Osteoblast (primary cell): ENCODE data around the gene ARHGEF7. TPM values are rescaled to one million over a fixed set of nuclear protein-coding genes. Genes with fewer than 3 reads are reported as not detected.

Source experiments
- DNase-seq: peaks from one replicate; pipeline ENCODE4 v3.0.0; 2011; ENCODE audit warnings: low spot score, mixed read lengths; ENCODE audit not compliant: insufficient read length; ENCODE audit errors: missing footprints
- H2AFZ ChIP-seq: 2 replicates; pipeline ENCODE4 v1.6.0; 2011; ENCODE audit warnings: mild to moderate bottlenecking, low read length
- H3K27ac ChIP-seq: 2 replicates; pipeline ENCODE4 v1.5.1; 2011; ENCODE audit warnings: mild to moderate bottlenecking, low read depth, low read length, moderate library complexity
- H3K27me3 ChIP-seq: 2 replicates; pipeline ENCODE4 v1.6.0; 2012; ENCODE audit warnings: mild to moderate bottlenecking, control low read depth, inconsistent platforms, low read length, moderate library complexity; ENCODE audit not compliant: insufficient read depth
- H3K36me3 ChIP-seq: 2 replicates; pipeline ENCODE4 v1.5.1; 2011; ENCODE audit warnings: mild to moderate bottlenecking, low read length, control low read depth, moderate library complexity; ENCODE audit not compliant: insufficient read depth
- H3K4me1 ChIP-seq: 2 replicates; pipeline ENCODE4 v1.5.1; 2011; ENCODE audit warnings: mild to moderate bottlenecking, low read length, control low read depth, moderate library complexity; ENCODE audit not compliant: insufficient read depth
- H3K4me2 ChIP-seq: 2 replicates; pipeline ENCODE4 v1.6.0; 2011; ENCODE audit warnings: mild to moderate bottlenecking, low read length; ENCODE audit not compliant: insufficient read depth
- H3K4me3 ChIP-seq: fragments of 200-600 bp; sonication (generic); 3 replicates; pipeline ENCODE4 v1.5.1; 2012; ENCODE audit warnings: mild to moderate bottlenecking, low read length, inconsistent platforms; ENCODE audit not compliant: insufficient read depth
- H3K79me2 ChIP-seq: 2 replicates; pipeline ENCODE4 v1.6.0; 2012; ENCODE audit warnings: mild to moderate bottlenecking, low read length, control low read depth, inconsistent platforms; ENCODE audit not compliant: insufficient read depth
- H3K9me3 ChIP-seq: 2 replicates; pipeline ENCODE4 v1.5.1; 2011; ENCODE audit warnings: low read depth, low read length, control low read depth
- H4K20me1 ChIP-seq: 2 replicates; pipeline ENCODE4 v1.6.0; 2012; ENCODE audit warnings: mild to moderate bottlenecking, low read length, control low read depth; ENCODE audit not compliant: insufficient read depth
- total RNA-seq: library from RNA; depleted of rRNA; stranded (reverse); fragments of >200 nt; gene quantifications from 2 replicates; pipeline ENCODE4 v1.2.3, GENCODE V29; 2012
- TF ChIP-seq, protein P1 (sequence below): IDR thresholded peaks from 2 replicates; pipeline ENCODE4 v1.5.1; 2011; ENCODE audit warnings: mild to moderate bottlenecking, low read depth, low read length, moderate library complexity; ENCODE audit errors: extremely low read depth

ARHGEF7 gene
- total RNA-seq, 1 donor: 27.5 TPM

DNA sequence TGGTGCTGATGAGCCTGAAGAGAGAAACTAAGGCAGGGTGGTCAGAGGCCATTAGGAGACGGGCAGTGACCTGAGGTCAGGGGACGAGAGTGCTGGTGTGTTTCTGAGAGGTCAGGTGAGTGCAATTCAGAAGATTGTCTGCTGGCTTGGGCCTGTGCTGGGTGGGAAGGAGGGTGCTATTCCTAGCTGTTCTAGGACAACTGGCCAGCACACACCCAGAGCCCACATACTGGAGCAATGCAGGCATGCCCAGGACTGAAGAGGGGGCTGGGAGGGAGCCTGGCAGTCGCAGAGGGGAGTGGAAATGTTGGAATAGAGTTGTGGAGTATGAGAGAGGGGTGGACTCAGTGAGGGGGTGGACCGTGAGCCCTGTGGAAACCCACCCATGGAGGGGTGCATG lies 16.5 kb downstream of the ARHGEF7 start:
- Histone ChIP-seq H3K4me1 (no peaks in the 10 kb centered on the region), H3K36me3 (no peaks in the 10 kb centered on the region)
- TF ChIP-seq, protein P1, sequence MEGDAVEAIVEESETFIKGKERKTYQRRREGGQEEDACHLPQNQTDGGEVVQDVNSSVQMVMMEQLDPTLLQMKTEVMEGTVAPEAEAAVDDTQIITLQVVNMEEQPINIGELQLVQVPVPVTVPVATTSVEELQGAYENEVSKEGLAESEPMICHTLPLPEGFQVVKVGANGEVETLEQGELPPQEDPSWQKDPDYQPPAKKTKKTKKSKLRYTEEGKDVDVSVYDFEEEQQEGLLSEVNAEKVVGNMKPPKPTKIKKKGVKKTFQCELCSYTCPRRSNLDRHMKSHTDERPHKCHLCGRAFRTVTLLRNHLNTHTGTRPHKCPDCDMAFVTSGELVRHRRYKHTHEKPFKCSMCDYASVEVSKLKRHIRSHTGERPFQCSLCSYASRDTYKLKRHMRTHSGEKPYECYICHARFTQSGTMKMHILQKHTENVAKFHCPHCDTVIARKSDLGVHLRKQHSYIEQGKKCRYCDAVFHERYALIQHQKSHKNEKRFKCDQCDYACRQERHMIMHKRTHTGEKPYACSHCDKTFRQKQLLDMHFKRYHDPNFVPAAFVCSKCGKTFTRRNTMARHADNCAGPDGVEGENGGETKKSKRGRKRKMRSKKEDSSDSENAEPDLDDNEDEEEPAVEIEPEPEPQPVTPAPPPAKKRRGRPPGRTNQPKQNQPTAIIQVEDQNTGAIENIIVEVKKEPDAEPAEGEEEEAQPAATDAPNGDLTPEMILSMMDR: no peak

DNA sequence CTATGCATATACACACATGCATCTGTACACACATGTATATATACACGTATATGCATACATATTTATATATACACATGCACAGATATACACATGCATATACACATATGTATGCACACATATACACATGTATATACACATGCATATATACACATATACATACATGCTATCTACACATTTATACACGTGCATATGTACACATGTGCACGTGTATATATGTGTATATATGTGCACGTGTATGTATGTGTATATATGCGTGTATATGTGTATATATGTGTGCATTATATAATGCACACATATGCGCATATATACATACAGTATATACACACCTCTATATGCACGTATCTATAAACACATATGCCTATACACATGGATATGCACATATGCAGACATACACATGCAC lies 17.8 kb downstream of the ARHGEF7 start:
- Histone ChIP-seq H3K4me1 (no peaks in the 10 kb centered on the region), H3K27ac (no peak overlapping the region), H3K36me3 (no peaks in the 10 kb centered on the region), H3K9me3 (no peaks in the 10 kb centered on the region), H3K4me2 (no peak overlapping the region), H3K79me2 (no peaks in the 10 kb centered on the region), H3K27me3 (peaks cover 7% of the 10 kb centered on the region), H2AFZ (no peak overlapping the region), H3K4me3 (no peak overlapping the region), H4K20me1 (no peaks in the 10 kb centered on the region)
- no peak for DNase-seq
- TF ChIP-seq, protein P1: no peak

More for the DNA sequence above, 16.5 kb downstream of the ARHGEF7 start:
- H3K4me3 ChIP-seq: no peak overlapping the region
- DNase-seq: no peak
- no peaks in the 10 kb centered on the region for H4K20me1 ChIP-seq
- H2AFZ ChIP-seq: no peak overlapping the region
- peaks cover 11% of the 10 kb centered on the region for H3K27me3 ChIP-seq
- H3K27ac ChIP-seq: no peak overlapping the region
- H3K79me2 ChIP-seq: no peaks in the 10 kb centered on the region
- no peak overlapping the region for H3K4me2 ChIP-seq
- no peaks in the 10 kb centered on the region for H3K9me3 ChIP-seq

- Histone ChIP-seq H2AFZ (no peak overlapping the region), H3K4me2 (no peak overlapping the region), H4K20me1 (no peaks in the 10 kb centered on the region), H3K36me3 (no peaks in the 10 kb centered on the region), H3K27me3 (peaks cover 17% of the 10 kb centered on the region), H3K9me3 (no peaks in the 10 kb centered on the region), H3K27ac (no peak overlapping the region), H3K4me3 (no peak overlapping the region), H3K79me2 (no peaks in the 10 kb centered on the region), H3K4me1 (no peaks in the 10 kb centered on the region)
- no peak for DNase-seq
- TF ChIP-seq, protein P1: no peak
Measured at GRCh38 chr13:111139452-111139851, 24.3 kb downstream of the ARHGEF7 start.

GRCh38 chr13:111139873-111140561 lies 24.9 kb downstream of the ARHGEF7 start:
- H3K9me3 ChIP-seq: no peaks in the 10 kb centered on the region
- no peak overlapping the region for H3K4me3 ChIP-seq
- no peaks in the 10 kb centered on the region for H3K4me1 ChIP-seq
- H3K4me2 ChIP-seq: no peak overlapping the region
- H3K27ac ChIP-seq: no peak overlapping the region
- no peaks in the 10 kb centered on the region for H4K20me1 ChIP-seq
- TF ChIP-seq, protein P1: no peak
- DNase-seq: peak; percentile 51
- no peaks in the 10 kb centered on the region for H3K79me2 ChIP-seq
- H2AFZ ChIP-seq: no peak overlapping the region
- H3K36me3 ChIP-seq: no peaks in the 10 kb centered on the region
- peaks cover 17% of the 10 kb centered on the region for H3K27me3 ChIP-seq
